Spinal cord (tissue), 10 donors: Measurements from ENCODE around the gene CEACAM18. TPM values are rescaled to one million over a fixed set of nuclear protein-coding genes. Genes with fewer than 3 reads are reported as not detected.
"Not testable (repeated sequence)": the region's sequence is repeated elsewhere in the genome, so short reads cannot be mapped to it uniquely, and the experiment has no call there.

Experiments used
- DNase-seq, 6 donors: peaks; one replicate each; pipeline versions ENCODE4 v3.0.0 to v3.0.0-alpha.2; 2013 to 2015; ENCODE audit warnings: low spot score in 6 of 6, low read depth in 4 of 6
- H3K27ac ChIP-seq: one replicate; pipeline ENCODE4 v1.5.1; 2013; ENCODE audit warnings: low read depth, low read length, control low read depth
- H3K27me3 ChIP-seq: one replicate; pipeline ENCODE4 v1.6.1; 2013; ENCODE audit warnings: low read length; ENCODE audit not compliant: control insufficient read depth, insufficient read depth
- H3K36me3 ChIP-seq: one replicate; pipeline ENCODE4 v1.6.1; 2013; ENCODE audit warnings: low read length; ENCODE audit not compliant: control insufficient read depth, insufficient read depth
- H3K4me1 ChIP-seq: one replicate; pipeline ENCODE4 v1.6.1; 2013; ENCODE audit warnings: low read length; ENCODE audit not compliant: control insufficient read depth, insufficient read depth
- H3K4me3 ChIP-seq: one replicate; pipeline ENCODE4 v1.5.1; 2013; ENCODE audit warnings: low read depth, low read length, control low read depth
- H3K9me3 ChIP-seq: one replicate; pipeline ENCODE4 v1.6.1; 2013; ENCODE audit warnings: low read length; ENCODE audit not compliant: control insufficient read depth, insufficient read depth
- WGBS: methylation state at CpG from one replicate; pipeline ENCODE4 v1.1.5; 2013; ENCODE audit warnings: missing lambda C conversion rate; ENCODE audit not compliant: insufficient coverage; 5-methylcytosine and 5-hydroxymethylcytosine counted together
- polyA plus RNA-seq, 2 donors: library from polyadenylated mRNA; unstranded; fragments of 120-200 nt; gene quantifications; one replicate each; pipeline ENCODE4 v1.2.1, GENCODE V29; 2013; ENCODE audit not compliant: insufficient read length in 2 of 2
- total RNA-seq, 2 donors: library from RNA; depleted of rRNA in 1 of 2; stranded (reverse); fragments of 120-200 nt in 1 of 2; fragments of >200 nt in 1 of 2; gene quantifications; one replicate each; pipeline versions ENCODE4 v1.2.3 to v1.2.4, GENCODE V29; 2013 to 2014
- donor health status: healthy.

CEACAM18 gene
- total and polyA plus RNA-seq, 4 donors: not detected

GRCh38 chr19:51485960-51486660, 7.8 kb downstream of the CEACAM18 start:
- Histone ChIP-seq H3K27ac (no peak overlapping the region), H3K36me3 (no peaks in the 10 kb centered on the region), H3K27me3 (peaks cover 5% of the 10 kb centered on the region), H3K4me1 (no peaks in the 10 kb centered on the region), H3K4me3 (no peak overlapping the region), H3K9me3 (no peaks in the 10 kb centered on the region)
- 81% methylated on average over 3 of the region's 5 CpGs for WGBS
- DNase-seq: no peak

GRCh38 chr19:51488491-51488890, 10.2 kb downstream of the CEACAM18 start:
- no peak for DNase-seq
- peaks cover 11% of the 10 kb centered on the region for H3K27me3 ChIP-seq
- WGBS: no CpG with 5 or more reads among the region's 3 CpGs

GRCh38 chr19:51489113-51489512, 10.8 kb downstream of the CEACAM18 start:
- Histone ChIP-seq H3K4me1 (no peaks in the 10 kb centered on the region), H3K36me3 (no peaks in the 10 kb centered on the region), H3K27ac (no peak overlapping the region), H3K27me3 (peaks cover 9% of the 10 kb centered on the region), H3K4me3 (no peak overlapping the region), H3K9me3 (no peaks in the 10 kb centered on the region)
- 57% methylated on average over 1 of the region's 2 CpGs for WGBS
- DNase-seq: no peak

More at GRCh38 chr19:51488491-51488890, 10.2 kb downstream of the CEACAM18 start:
- Histone ChIP-seq H3K27ac (no peak overlapping the region), H3K4me3 (no peak overlapping the region), H3K36me3 (no peaks in the 10 kb centered on the region), H3K4me1 (no peaks in the 10 kb centered on the region), H3K9me3 (no peaks in the 10 kb centered on the region)

GRCh38 chr19:51490676-51491075, 12.3 kb downstream of the CEACAM18 start:
- Histone ChIP-seq H3K4me1 (no peaks in the 10 kb centered on the region), H3K36me3 (no peaks in the 10 kb centered on the region), H3K4me3 (no peak overlapping the region), H3K27ac (no peak overlapping the region), H3K9me3 (no peaks in the 10 kb centered on the region), H3K27me3 (peaks cover 9% of the 10 kb centered on the region)
- no peak for DNase-seq
- WGBS: 25% methylated on average over 14 of the region's 14 CpGs

GRCh38 chr19:51491586-51491985, 13.2 kb downstream of the CEACAM18 start:
- no peak overlapping the region for H3K4me3 ChIP-seq
- no peaks in the 10 kb centered on the region for H3K9me3 ChIP-seq
- WGBS: 76% methylated on average over 4 of the region's 7 CpGs
- H3K27ac ChIP-seq: no peak overlapping the region
- H3K36me3 ChIP-seq: no peaks in the 10 kb centered on the region
- peaks cover 9% of the 10 kb centered on the region for H3K27me3 ChIP-seq
- no peaks in the 10 kb centered on the region for H3K4me1 ChIP-seq
- no peak for DNase-seq

- Histone ChIP-seq H3K9me3 (no peaks in the 10 kb centered on the region), H3K4me1 (no peaks in the 10 kb centered on the region), H3K27me3 (peaks cover 11% of the 10 kb centered on the region), H3K36me3 (no peaks in the 10 kb centered on the region), H3K27ac (no peak overlapping the region), H3K4me3 (no peak overlapping the region)
- WGBS: 42% methylated on average over 2 of the region's 2 CpGs
- no peak for DNase-seq
These were observed 15.4 kb downstream of the CEACAM18 start for GRCh38 chr19:51493776-51494175.

- DNase-seq: no peak
- H3K36me3 ChIP-seq: no peaks in the 10 kb centered on the region
- H3K27ac ChIP-seq: no peak overlapping the region
- no peaks in the 10 kb centered on the region for H3K4me1 ChIP-seq
- H3K4me3 ChIP-seq: no peak overlapping the region
- WGBS: no CpG with 5 or more reads among the region's 3 CpGs
- H3K9me3 ChIP-seq: no peaks in the 10 kb centered on the region
- peaks cover 2% of the 10 kb centered on the region for H3K27me3 ChIP-seq
These were observed 19.3 kb downstream of the CEACAM18 start for GRCh38 chr19:51497666-51498065.

- H3K36me3 ChIP-seq, H3K27me3 ChIP-seq, H3K9me3 ChIP-seq, DNase-seq, H3K27ac ChIP-seq, H3K4me3 ChIP-seq, H3K4me1 ChIP-seq: not testable (repeated sequence)
- 69% methylated on average over 3 of the region's 8 CpGs for WGBS
These were observed 22.6 kb downstream of the CEACAM18 start for GRCh38 chr19:51500931-51501330.

- Histone ChIP-seq H3K27ac (no peak within 1 kb of the TSS), H3K9me3 (no peaks in the 10 kb centered on the region), H3K27me3 (peaks cover 2% of the 10 kb centered on the region), H3K36me3 (no peaks in the 10 kb centered on the region), H3K4me1 (no peaks in the 10 kb centered on the region), H3K4me3 (no peak within 1 kb of the TSS)
- DNase-seq: no peak
- 63% methylated on average over 4 of the region's 12 CpGs for WGBS
These were observed 23.4 kb downstream of the CEACAM18 start, which contains the start of gene SIGLEC12 for GRCh38 chr19:51501594-51502263. Gene SIGLEC12 (minus strand): TSS chr19:51501800. CDS start chr19:51501733, 67 bp downstream.
